GM19193 (cell line): ENCODE measurements around the gene DDX56.

ENCODE experiments used
- POLR2A ChIP-seq: IDR thresholded peaks from 4 replicates; pipeline ENCODE4 v1.6.1; 2011; ENCODE audit not compliant: insufficient read depth, insufficient read length; ENCODE audit errors: extremely low read depth

DDX56 gene

GRCh38 chr7:44607141-44608068 is 33.7 kb upstream of the DDX56 start:
- no peak for TF ChIP-seq POLR2A

GRCh38 chr7:44606341-44607140 is 32.8 kb upstream of the DDX56 start, which contains the start of gene OGDH:
Gene OGDH, plus strand, starts transcription at chr7:44606627. Its CDS starts 17,717 bp downstream, at chr7:44624344.
- TF ChIP-seq POLR2A, result peak; percentile 96

- TF ChIP-seq POLR2A, result no peak
Measured at GRCh38 chr7:44604941-44605340, 31.2 kb upstream of the DDX56 start.

DNA sequence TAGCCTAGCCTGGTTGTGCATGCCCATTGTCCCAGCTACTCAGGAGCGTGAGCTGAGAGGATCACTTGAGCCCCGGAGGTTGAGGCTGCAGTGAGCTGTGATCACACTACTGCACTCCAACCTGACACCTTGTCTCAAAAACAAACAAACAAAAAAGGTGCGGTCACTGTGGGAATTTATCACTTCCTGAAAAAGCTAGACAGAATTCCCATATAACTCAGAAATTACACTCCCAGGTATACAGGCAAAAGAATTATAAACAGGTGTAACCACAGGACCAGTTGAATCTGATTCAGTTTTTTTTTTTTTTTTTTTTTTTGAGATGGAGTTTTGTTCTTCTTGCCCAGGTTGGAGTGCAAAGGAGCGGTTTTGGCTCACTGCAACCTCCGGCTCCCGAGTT is 29.5 kb upstream of the DDX56 start:
- no peak for TF ChIP-seq POLR2A

- TF ChIP-seq POLR2A, result no peak
Measured at GRCh38 chr7:44602576-44602910, 28.8 kb upstream of the DDX56 start.

- TF ChIP-seq POLR2A, result no peak
Measured at GRCh38 chr7:44599222-44599621, 25.5 kb upstream of the DDX56 start.

- no peak for TF ChIP-seq POLR2A
Measured at GRCh38 chr7:44595934-44596635, 22.4 kb upstream of the DDX56 start.

DNA sequence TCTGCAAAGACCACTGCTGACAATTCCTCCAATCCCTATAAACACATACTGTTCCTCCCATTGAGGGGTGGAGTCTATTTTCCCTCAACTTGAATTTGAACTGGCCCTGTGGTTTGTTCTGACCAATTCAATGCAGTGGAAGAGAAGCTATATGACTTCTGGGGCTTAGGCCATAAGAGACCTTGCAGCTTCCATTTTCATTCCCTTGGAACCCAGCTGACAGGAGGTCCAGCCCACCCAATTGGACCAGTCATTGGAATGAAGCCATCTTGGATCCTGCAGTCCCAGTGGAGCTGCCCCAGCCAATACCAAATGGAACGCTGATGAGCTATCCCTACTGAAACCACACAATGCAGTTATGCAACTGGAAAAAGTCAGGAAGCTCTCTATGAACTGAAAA is 17.2 kb upstream of the DDX56 start:
- TF ChIP-seq POLR2A, result no peak

DNA sequence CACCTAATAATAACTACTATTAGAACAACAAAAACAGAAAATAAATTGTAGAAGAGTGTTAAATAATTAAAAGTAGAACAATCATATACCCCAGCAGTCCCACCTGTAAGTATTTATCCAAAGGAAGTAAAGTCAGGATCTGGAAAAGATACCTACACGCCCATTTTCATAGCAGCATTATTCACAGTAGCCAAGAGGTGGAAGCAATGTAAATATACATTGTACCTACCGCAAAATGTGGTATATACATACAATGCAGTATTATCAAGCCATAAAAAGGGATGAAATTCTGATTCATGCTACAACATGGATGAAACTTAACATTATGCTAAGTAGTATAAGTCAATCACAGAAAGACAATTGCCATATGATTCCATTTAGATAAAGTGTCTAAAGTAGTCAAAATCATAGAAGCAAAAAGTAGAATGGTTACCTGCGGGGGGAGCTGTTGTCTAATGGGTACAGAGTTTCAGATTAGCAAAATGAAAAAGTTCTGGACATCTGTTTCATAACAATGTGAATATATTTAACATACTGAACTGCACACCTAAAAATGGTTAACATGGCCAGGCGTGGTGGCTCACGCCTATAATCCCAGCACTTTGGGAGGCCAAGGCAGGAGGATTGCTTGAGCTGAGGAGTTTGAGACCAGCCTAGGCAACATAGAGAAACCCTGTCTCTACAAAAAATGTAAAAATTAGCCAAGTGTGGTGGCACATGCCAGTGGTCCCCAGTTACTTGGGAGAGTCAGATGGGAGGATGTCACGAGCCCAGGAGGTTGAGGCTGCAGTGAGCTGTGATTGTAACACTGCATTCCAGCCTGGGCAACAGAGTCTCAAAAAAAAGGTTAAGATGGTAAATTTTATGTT is 14.4 kb upstream of the DDX56 start:
- no peak for TF ChIP-seq POLR2A

GRCh38 chr7:44583146-44583865 is 9.6 kb upstream of the DDX56 start:
- TF ChIP-seq POLR2A, result no peak

DNA sequence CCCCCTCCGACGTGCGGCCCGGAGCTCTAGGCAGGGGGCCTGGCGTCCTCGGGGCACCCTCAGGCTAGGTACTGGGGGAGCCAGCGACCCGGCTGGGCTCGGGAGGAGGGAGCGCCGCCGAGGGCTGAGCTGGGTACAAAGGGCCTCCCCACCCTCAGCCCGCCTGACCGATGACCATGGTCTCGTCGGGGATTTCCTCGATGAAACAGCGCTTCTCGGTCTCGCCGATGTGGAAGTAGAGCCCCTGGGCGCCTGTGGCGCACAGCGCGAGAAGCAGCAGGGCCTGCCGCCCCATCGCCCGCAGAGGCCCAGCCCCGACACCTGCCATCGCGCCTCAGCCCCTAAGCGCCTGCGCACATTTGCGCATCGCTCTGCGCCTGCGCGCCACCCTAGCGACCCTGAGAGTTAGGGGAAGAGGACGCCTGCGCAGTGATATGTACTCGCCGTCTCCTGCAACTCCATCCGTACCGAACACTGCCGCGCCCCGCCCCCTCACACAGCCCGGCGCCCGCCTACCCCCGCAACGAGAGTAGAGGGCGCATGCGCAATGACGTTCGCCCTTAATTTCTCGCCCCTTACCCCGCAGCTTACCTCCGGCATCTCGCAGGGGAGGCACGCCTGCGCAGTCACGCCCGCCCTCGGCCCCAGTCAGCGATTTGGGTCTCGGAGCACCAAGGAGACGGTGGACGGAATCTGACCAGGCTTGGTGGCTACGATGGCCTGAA is 8.3 kb upstream of the DDX56 start, which contains the start of gene TMED4:
TMED4 (minus strand) TSS at position 353 of the 725 bp plus-strand sequence; CDS start at position 328, 25 bp downstream.
- TF ChIP-seq POLR2A, result peak; percentile 97

DNA sequence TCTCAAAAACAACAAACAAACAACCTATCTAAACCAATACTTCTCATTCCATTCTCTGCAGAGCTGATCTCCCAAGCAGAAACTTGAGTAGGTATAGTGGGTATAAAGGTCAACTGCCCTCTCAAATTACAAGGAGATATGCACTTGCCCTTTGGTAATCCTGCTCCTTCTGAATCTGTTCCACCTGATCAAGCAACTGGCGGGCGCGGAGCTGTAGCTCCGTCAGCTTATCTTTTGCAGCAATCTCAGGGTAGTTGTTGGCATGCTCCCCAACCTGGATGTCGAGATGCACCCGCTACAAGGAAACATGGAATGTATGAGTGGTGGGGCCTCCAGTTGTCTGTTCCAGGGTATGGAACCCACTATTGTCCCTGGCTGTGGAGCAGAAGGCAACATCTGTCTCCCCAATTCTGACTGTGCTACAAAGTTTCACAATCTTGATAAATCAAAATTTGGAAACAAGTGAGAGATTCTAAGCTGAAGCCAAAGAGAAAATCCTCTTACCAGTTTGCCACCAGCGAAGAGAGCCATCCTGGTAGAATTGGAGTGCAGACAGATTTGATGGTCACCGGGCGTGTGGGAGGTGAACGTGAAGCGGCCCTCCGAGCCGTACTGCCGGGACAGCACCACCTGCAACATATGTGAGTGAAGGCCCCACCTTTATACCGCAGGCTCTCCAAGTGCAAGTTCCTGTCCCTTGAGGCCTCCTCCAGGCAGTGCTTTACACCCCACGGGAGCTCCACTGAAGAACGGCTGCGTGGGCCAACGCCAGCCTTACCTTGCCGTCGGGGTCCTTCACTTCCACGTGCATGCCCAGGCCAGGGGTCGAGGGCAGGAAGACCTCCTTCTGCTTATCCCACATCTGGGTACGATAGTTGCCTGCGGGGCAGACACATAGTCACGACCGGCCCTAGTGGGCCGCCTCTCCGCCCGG is 7.5 kb upstream of the DDX56 start:
- no peak for TF ChIP-seq POLR2A
